ENCODE data around the gene HRC. TPM values are rescaled to one million over a fixed set of nuclear protein-coding genes. Genes with fewer than 3 reads are reported as not detected.

Gene HRC
- total and polyA plus RNA-seq, 2 of the 8 experiments (the other 6 are each of a cell fraction or from before 2014, with no cell fraction given) = 2.3 to 2.6 TPM

DNA sequence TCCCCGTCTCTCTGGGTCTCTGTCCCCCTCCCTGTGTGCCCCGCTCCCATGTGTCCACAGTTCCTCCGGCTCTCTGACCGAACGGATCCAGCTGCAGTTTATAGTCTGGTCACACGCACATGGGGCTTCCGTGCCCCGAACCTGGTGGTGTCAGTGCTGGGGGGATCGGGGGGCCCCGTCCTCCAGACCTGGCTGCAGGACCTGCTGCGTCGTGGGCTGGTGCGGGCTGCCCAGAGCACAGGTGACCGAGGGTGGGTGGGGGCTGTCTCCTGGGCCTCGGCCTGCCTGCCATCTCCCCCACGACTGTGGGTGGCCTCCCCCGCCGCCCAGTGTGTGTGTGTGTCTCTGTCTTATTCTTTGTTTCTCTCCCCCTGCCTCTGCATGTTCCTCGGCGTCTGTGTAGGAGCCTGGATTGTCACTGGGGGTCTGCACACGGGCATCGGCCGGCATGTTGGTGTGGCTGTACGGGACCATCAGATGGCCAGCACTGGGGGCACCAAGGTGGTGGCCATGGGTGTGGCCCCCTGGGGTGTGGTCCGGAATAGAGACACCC is 12.7 kb upstream of the HRC start:
- H3K4ac ChIP-seq (replicated peaks; ENCODE audit: insufficient read length, low read depth, low read length) = no peak overlapping the region
- H2AFZ ChIP-seq (ENCODE audit: low read length) = no peak overlapping the region
- DNase-seq (ENCODE audit: low read depth in 1 of 2, low spot score in 2 of 2) = no peak
- no peak overlapping the region for H3K56ac ChIP-seq (replicated peaks; ENCODE audit: insufficient read length, low read depth, low read length)
- H2BK5ac ChIP-seq (ENCODE audit: low read depth, low read length) = no peak overlapping the region
- 90% methylated on average over 23 of the region's 25 CpGs; no CpG with 5 or more reads in 1 of the 2 experiments for WGBS, 2 experiments (ENCODE audit: extremely low coverage in 1 of 2, insufficient coverage in 1 of 2, insufficient read length in 1 of 2, insufficient replicate concordance in 2 of 2, low coverage in 1 of 2, low lambda C conversion rate in 2 of 2, missing lambda C conversion rate in 1 of 2)
- no peak overlapping the region for H3K18ac ChIP-seq (ENCODE audit: extremely low read depth, low read length)
- H4K8ac ChIP-seq (ENCODE audit: extremely low read depth, insufficient read depth, low read length) = no peak overlapping the region
- H3K23me2 ChIP-seq (ENCODE audit: low read depth, low read length) = peaks cover 4% of the 10 kb centered on the region; the same call in 1 of the 2 replicates
- no peak overlapping the region for H3K14ac ChIP-seq (ENCODE audit: insufficient read length)
- ChIA-PET CTCF (ENCODE audit: partially characterized antibody) (interaction anchor here (0.6 to 1.9 kb wide), 3 partner anchors 31 to 169 kb away, joined by 3 to 4 read pairs (median 4); no protein-coding TSS in a partner anchor), POLR2A (ENCODE audit: partially characterized antibody) (interaction anchor here (0.7 kb wide), 1 partner anchor 18 kb away, joined by 3 read pairs; no protein-coding TSS in a partner anchor)
- peaks cover 0 to 12% (median 8%) of the 10 kb centered on the region in 4 experiments; a peak in 6 of 7 replicates for H3K4me1 ChIP-seq (replicated peaks in 1 of 4; ENCODE audit: control insufficient read depth in 3 of 4, insufficient read depth in 4 of 4, low read length in 3 of 4)
- H4K20me1 ChIP-seq (replicated peaks in 1 of 2; ENCODE audit: control insufficient read depth in 1 of 2, insufficient read depth in 2 of 2, low read length in 2 of 2) = no peaks in the 10 kb centered on the region
- no peak overlapping the region for H4K5ac ChIP-seq (ENCODE audit: insufficient read length, low read depth, low read length)
- FAIRE-seq = no peak
- no peak overlapping the region for H2BK120ac ChIP-seq (replicated peaks; ENCODE audit: low read depth, low read length)
- H3K27ac ChIP-seq (ENCODE audit: low read depth, low read length) = no peak overlapping the region
- H3K27me3 ChIP-seq (replicated peaks in 1 of 4; ENCODE audit: control insufficient read depth in 3 of 4, extremely low read depth in 1 of 4, insufficient read depth in 3 of 4, low read length in 3 of 4) = peaks cover 0 to 5% (median 2%) of the 10 kb centered on the region in 4 experiments; a peak in 3 of 7 replicates
- no peak overlapping the region for H3K4me2 ChIP-seq (ENCODE audit: insufficient read depth in 1 of 2, low read depth in 2 of 2, low read length in 2 of 2)
- no peak overlapping the region for H2BK12ac ChIP-seq (ENCODE audit: low read depth, low read length)
- no peak overlapping the region for H3K4me3 ChIP-seq (ENCODE audit: extremely low read depth in 1 of 4, insufficient read depth in 2 of 4, low read depth in 3 of 4, low read length in 4 of 4)
- no peak overlapping the region for H4K91ac ChIP-seq (replicated peaks; ENCODE audit: insufficient read length, low read length)
- H3K23ac ChIP-seq (ENCODE audit: insufficient read length) = no peak overlapping the region
- H3K9ac ChIP-seq (replicated peaks in 1 of 4; ENCODE audit: extremely low read depth in 1 of 4, low read depth in 3 of 4, low read length in 3 of 4) = no peak overlapping the region
- no peaks in the 10 kb centered on the region for H3K79me2 ChIP-seq (ENCODE audit: control insufficient read depth in 1 of 2, insufficient read depth in 2 of 2, low read length in 2 of 2)
- no peaks in the 10 kb centered on the region for H3K9me3 ChIP-seq (ENCODE audit: insufficient read depth in 2 of 2, low read depth in 1 of 2, low read length in 1 of 2)
- no peak overlapping the region for H2BK15ac ChIP-seq (ENCODE audit: low read length)
- H2AK5ac ChIP-seq (ENCODE audit: low read depth, low read length) = no peak overlapping the region
- H3K79me1 ChIP-seq (ENCODE audit: low read depth, low read length) = no peaks in the 10 kb centered on the region
- no peak overlapping the region for H2BK20ac ChIP-seq (ENCODE audit: low read length)
- H3K36me3 ChIP-seq (ENCODE audit: control insufficient read depth in 2 of 4, insufficient read depth in 4 of 4, low read length in 3 of 4) = no peaks in the 10 kb centered on the region; a peak in 1 of 8 replicates
- TF ChIP-seq, protein P1, sequence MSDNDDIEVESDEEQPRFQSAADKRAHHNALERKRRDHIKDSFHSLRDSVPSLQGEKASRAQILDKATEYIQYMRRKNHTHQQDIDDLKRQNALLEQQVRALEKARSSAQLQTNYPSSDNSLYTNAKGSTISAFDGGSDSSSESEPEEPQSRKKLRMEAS (IDR thresholded peaks at IDR 0.05) = no peak
- TF ChIP-seq SAP30 (IDR thresholded peaks at IDR 0.05; ENCODE audit: insufficient read depth, insufficient replicate concordance, low read length) (no peak), RXRA (IDR thresholded peaks at IDR 0.05; ENCODE audit: insufficient read depth, low read depth, low read length) (no peak), MAFK (IDR thresholded peaks at IDR 0.05; ENCODE audit: low read depth, low read length) (no peak), CEBPB (IDR thresholded peaks at IDR 0.05; ENCODE audit: low read depth, low read length) (no peak), EGR1 (IDR thresholded peaks at IDR 0.05; ENCODE audit: borderline replicate concordance, low read depth, low read length) (no peak), KDM4A (IDR thresholded peaks at IDR 0.05; ENCODE audit: low read depth, low read length, severe bottlenecking) (no peak), NRF1 (IDR thresholded peaks at IDR 0.05; ENCODE audit: low read depth, low read length) (no peak), ATF2 (IDR thresholded peaks at IDR 0.05; ENCODE audit: low read length) (no peak), FOSL1 (IDR thresholded peaks at IDR 0.05; ENCODE audit: insufficient read depth, low read depth, low read length) (no peak), BRCA1 (IDR thresholded peaks at IDR 0.05; ENCODE audit: low read depth, low read length) (no peak)

All from H1 (cell line).